HG03159 (cell line): ENCODE results near the gene UBP1.

Experiments
- ATAC-seq: cut with Tn5 transposase; IDR thresholded peaks from one replicate; pipeline ENCODE4 v1.9.1; 2021; ENCODE audit warnings: mild to moderate bottlenecking, moderate library complexity; ENCODE audit not compliant: unreplicated experiment

The UBP1 gene

GRCh38 chr3:33392144-33392543 is 48.1 kb downstream of the UBP1 start:
- ATAC-seq: no peak

DNA sequence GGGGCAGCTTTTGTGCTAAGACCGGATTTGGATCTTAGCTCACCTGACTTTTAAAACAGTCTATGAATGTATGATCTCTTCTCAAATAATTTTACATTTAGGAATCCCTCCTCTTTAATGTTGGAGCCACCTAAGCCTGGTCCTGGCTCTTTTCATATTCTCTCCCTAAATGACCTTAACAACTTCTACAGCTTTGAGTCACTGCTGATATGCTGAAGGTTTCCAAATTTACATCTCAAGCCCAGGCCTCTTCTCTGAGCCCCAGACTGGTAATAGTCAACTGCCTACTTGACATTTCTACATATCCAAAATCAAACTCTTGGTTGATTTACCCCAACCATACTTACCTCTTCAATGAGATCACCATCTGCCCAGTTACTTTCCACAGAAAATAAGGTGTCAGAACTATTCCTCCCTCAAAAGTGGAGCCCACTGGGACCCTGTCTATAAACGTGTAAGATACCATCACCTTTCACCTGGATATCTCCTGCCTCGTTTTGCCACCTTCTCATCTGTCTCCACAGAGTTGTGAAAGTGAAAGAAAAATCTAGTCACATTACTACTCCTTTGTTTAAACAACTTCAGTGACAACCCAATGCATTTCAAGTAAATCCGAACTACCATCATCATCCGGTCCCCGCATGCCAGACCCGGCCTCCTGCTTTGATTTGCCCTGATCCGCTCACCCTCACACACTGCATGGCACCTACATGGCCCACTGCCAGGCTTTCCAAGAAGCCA is 48.8 kb downstream of the UBP1 start:
- no peak for ATAC-seq

GRCh38 chr3:33389908-33390307 is 50.3 kb downstream of the UBP1 start:
- no peak for ATAC-seq

DNA sequence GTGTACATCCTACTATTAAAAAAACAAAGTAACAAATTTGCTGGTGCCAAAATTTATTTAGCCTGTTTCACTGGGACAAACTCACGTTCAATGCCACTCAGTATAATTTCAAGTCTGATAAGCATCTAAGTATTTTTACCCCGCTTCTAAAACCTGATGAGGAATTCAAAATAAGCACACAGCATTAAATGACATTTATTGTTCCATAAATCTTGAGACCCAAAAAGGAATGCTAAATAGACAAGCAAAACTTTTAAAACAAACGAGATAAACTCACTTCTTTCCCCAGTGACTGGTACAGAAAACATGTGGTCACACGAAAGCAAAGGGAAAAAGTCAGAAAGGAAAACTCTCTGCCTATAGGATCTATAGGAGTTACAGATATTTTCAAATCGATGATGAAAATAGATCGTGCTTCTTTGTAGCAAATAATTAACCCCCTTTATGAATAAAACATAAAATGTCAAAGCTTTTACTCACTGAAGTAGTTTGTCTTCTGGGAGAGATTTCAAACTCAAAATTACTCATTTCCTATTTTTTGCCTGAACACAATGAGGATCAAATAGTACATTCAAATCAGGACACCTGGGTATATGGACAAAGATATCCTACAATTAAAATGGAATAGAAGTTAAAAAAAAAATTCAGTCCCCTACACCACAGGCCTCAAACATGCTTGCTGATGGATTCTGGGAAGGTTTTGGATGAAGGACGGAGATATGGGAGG is 51.7 kb downstream of the UBP1 start:
- ATAC-seq: no peak

DNA sequence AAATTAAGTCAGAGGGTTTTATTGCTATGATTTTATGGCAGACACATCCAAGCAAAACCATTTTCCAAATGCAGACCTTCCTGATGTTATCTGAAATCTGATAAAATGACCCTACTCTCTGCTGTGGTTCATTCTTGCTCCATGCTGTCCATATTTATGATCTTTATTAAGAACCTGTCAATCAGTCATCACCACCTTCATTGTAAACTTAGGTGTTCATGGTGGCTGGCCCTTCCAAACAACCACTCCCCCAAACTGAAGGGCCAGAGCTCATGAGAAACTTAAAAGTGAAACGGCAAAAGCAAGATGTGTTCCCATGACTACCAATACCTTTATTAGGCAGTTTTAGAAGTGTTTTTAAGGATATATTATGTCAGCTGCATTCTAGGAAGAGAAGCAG is 53.6 kb downstream of the UBP1 start:
- ATAC-seq: no peak

GRCh38 chr3:33385423-33385822 is 54.8 kb downstream of the UBP1 start:
- ATAC-seq: no peak

DNA sequence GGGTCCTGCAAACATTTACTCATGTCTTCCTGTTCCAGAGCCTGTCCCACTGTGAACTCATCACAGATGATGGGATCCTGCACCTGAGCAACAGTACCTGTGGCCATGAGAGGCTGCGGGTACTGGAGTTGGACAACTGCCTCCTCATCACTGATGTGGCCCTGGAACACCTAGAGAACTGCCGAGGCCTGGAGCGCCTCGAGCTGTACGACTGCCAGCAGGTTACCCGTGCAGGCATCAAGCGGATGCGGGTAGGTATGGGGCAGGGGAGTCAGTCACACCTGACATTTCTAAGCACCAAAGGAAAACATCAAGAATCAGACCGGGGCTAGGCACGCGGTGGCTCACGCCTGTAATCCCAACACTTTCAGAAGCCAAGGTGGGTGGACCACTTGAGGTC is 56.3 kb downstream of the UBP1 start:
- no peak for ATAC-seq

DNA sequence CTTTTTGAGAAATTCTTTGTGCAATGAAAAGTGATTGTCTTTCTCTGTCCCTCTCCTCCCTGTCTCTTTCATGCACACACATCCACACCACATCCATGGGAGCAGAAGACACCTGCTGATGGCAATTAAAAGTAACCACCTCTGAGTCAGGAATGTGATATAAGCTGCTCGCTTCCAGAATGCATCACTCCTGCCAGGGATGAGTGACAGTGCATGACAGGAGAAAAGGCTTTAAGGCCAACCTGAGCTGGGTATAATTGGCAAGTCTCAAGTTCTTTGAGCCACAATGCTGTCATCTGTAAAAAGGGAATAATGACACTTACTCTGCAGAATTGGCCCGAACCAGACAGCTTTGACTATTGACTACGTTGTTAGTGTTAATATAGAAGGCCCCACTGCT is 59.6 kb downstream of the UBP1 start:
- no peak for ATAC-seq

- no peak for ATAC-seq
These were observed 62.3 kb downstream of the UBP1 start for GRCh38 chr3:33377931-33378330.

DNA sequence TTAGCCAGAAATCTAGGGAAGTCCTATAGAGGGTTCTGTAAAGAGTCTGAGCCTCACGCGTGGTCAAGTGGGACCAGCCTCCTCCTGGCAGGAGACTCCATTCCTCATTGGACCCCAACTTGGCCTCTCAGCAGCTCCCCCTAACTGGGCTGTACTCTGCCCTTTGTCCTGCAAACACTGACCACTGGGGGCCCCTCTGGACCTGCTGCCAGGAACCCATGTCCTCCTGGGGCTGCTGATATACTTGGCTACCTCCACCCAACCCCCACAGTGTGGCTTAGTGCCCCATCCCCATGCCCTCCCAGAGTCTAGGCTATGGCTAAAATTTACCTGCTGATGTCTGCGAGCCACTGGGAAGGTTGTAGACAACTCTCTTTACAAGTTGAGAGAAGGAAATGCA is 62.7 kb downstream of the UBP1 start:
- no peak for ATAC-seq

DNA sequence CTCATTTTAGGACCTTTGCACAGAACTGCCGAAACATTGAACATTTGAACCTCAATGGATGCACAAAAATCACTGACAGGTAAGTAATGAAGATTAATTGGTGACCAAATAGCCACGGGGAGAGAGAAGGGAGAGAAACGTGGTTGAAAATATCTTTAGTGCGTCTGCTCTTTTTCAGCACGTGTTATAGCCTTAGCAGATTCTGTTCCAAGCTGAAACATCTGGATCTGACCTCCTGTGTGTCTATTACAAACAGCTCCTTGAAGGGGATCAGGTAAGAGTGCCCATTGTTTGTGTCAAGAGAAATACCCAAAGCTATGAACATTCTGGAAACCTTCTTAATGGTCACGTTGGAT is 67.1 kb downstream of the UBP1 start:
- ATAC-seq: no peak

- ATAC-seq: peak; percentile 59
These were observed 67.8 kb downstream of the UBP1 start for GRCh38 chr3:33372218-33373081.

- ATAC-seq: no peak
These were observed 75.6 kb downstream of the UBP1 start for GRCh38 chr3:33364531-33365128.

GRCh38 chr3:33364060-33364459 is 76.1 kb downstream of the UBP1 start:
- ATAC-seq: no peak

GRCh38 chr3:33363113-33363800 is 76.9 kb downstream of the UBP1 start:
- no peak for ATAC-seq

GRCh38 chr3:33360136-33360825 is 79.9 kb downstream of the UBP1 start:
- no peak for ATAC-seq

DNA sequence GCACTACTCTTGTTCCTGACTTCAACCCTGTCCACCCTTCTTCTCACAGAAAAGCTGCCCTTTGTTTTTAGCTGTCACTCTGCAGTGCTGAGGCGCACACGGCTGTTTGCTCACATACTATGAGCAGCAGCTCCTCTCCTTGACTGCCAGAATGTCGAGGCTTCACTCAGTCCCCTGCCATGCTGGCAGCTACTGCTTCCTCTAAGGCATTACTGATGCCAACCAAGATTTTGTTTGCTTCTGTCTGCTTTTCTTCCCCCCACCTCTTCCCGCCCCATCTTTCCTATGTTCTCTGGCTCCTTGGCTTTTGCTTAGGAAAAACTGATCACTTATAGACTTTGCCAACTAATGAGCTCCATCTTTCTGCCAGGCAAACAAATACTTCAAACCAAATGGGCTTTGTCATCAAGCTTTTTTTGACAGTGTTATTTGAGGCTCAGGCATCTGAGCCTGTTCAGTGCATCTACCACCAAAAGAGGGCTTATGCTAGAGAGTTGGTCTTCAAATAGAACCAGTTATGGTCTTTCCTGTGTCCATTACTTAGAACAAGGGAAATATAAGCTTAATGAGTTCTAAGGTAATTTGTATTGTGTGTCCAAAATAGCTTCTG is 81.9 kb downstream of the UBP1 start:
- no peak for ATAC-seq

GRCh38 chr3:33355611-33356010 is 84.6 kb downstream of the UBP1 start:
- no peak for ATAC-seq

DNA sequence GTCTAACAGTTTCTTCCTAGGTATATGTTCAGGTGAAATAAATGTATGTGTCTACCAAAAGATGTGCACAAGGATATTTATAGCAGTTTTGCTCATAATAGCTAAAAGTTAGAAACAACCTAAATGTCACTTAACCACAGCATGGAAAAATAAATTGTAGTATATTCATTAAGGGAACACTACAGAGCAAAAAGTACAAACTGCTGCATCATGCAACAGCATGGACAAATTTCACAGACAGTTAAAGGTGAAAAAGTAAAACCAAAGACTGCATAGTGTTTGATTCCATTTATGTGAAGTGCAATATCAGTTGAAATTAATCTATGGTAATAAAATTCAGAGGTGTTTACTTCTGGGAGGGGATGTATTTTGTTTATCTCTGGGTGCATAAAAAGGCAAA is 100.4 kb downstream of the UBP1 start:
- ATAC-seq: no peak
